Jurkat, Clone E6-1 (cell line): Measurements from ENCODE around the gene RAP1GAP2.

Experiments used
- DNase-seq: peaks from one replicate; pipeline ENCODE4 v3.0.0-alpha.2; 2011; ENCODE audit warnings: low read depth, low spot score
- H3K4me3 ChIP-seq: 2 replicates; pipeline ENCODE4 v1.5.1; 2011; ENCODE audit warnings: mild to moderate bottlenecking, low read length, control low read depth, moderate library complexity

RAP1GAP2 gene

DNA sequence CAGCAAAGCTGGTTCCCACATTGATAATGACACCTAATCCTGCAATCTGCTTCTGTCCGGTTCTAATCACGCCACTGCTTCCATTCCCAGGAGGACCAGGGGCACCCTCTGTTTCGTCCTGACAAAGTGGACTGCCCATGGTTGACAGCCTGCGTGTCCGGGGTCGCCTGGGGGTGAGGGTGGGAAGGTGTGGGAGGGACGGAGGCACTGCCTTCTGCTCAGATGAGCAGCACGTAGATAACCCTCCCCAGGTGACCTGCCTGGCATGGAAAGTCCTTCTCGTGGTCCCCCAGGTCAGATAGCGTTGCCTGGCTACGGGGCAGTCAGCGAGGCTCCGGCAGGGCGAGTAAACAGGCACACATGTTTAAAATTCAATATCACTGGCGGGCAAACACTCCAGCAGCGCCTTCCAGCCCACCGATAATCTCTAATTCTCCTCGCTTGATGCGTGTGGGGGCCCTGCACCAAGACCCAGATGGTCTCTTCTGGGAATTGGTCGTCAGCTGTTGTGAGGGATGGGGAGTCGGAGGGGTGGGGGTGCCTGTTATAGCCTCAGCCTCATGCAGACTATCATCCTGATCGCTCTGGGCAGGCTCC is 132.2 kb downstream of the RAP1GAP2 start:
- no peak for DNase-seq

DNA sequence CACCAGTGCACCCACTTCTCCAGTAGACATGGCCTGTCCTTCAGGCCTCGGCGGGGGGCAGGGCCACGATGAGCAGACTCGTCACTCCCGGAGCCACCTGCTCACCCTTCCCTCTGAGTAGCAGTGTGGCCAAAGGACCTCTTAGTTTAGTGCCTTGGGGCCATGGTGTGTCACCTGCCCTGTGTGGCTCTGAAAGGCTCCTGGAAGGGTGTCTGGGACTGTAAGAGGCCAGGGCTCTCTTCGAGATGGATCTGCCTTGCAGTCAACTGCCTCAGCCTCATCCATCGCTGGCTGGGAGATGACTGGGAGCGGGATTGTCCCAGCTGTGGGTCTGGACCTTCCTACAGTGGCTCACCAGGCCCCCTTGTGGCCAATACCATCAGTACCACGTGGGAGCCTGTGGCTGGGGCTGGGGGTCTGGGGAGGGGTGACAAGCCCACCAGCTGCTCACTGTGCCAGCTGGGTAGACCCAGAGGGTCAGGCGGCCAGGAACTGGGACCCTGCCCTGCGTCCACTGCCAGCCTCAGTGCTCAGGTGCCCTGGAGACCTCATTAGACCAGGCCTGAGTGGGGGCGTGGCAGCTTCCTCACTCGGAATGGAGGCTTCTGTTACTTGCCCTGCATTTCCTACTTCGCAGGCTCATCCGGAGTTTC is 133.8 kb downstream of the RAP1GAP2 start:
- H3K4me3 ChIP-seq: no peak overlapping the region
- DNase-seq: no peak

More for the DNA sequence above, 132.2 kb downstream of the RAP1GAP2 start:
- H3K4me3 ChIP-seq: no peak overlapping the region

DNA sequence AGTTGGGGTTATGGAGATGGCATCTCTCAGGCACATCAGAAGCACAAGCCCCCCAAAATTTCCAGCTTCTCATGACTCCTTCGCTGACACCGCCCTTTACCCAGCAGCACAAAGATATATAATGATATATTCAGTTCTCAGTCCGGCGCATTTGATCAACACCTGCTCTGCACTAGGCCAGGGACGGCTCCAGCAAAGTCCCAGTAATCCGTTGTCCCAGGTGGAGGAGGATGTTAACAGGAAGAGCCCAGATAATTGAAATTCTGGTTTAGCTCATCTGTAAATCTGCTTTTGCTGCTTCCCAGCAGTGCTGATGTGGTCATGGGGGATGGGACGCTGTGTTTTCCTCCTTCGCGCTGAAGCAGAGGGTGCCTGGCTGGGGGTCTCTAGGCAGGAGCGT is 135.6 kb downstream of the RAP1GAP2 start:
- DNase-seq: no peak
- no peak overlapping the region for H3K4me3 ChIP-seq

DNA sequence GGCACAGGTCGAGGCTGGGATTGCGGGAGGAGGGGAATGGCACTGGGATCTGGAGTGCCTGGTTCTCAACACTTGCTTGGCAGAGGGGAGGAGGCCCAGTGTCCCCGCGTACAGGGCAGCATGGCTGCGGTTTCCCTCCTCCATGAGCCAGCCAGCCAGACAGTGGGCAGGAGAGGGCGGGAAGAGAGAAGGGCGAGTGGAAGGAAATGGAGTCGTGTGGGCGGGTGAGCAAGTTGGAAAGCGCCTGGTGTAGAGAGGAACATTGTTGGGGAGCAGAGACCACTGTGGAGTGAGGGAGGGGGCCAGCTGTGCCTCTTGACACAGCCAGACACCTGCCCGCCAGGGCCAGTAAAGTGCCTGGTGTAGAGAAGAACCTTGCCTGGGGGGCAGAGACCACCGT is 136.7 kb downstream of the RAP1GAP2 start:
- no peak for DNase-seq
- no peak overlapping the region for H3K4me3 ChIP-seq

DNA sequence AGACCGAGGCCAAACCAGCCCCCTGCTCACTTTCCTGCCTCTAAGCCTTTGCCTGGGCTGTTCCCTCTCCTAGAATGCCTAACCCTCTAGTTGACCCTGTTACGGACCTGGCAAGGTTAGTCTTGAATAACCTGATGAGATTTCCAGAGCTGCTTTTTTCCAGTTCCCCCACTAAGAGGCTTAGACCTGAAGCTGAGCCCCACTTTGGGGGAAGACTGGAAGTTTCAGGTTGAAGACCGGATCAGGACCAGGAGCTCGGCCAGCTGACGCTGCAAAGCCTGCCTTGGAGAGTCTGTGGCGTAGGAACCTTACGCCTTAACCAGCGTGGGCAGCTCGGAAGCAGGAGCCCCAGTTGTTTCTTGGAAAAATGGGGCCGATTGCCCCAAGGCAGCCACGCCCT is 137.4 kb downstream of the RAP1GAP2 start:
- DNase-seq: no peak
- no peak overlapping the region for H3K4me3 ChIP-seq

DNA sequence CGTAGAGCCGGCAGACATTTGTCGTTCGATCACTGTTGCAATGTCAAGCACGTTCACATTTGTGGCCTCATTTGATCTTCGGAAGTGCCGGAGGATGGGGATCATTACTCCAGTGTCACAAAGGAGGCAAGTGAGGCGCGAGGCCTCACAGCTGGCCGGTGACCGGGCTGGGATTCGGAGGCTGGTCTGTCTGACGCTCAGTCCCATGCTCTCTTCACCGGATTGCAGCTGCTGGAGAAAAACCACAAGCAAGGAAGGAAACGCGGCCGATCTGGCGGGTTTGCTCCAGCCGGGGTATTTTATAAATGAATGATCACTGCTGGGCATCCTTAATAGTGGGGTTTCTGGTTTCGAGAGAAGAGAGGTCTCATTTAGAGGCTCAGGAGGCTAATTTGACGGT is 139.4 kb downstream of the RAP1GAP2 start:
- no peak for DNase-seq

DNA sequence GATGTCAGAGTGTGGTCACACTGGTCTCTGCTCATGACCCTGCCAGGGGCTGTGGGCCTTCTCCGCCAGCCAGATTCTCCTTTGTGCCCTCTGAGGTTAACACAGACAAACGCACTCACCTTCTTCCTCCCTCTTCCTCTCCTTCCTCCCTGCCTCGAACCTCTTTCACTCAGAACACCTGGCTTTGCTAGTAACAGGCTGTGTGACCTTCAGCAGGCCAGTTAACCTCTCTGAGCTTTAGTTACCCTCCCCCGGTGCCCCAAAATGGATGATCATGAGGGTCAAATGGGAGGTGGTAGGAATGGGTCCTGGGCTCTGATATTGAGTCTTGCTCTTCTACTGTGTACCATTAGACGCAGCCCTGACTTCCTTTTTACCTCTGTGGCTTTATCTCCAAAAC is 140.1 kb downstream of the RAP1GAP2 start:
- no peak overlapping the region for H3K4me3 ChIP-seq
- DNase-seq: no peak

More for the DNA sequence above, 139.4 kb downstream of the RAP1GAP2 start:
- no peak overlapping the region for H3K4me3 ChIP-seq

DNA sequence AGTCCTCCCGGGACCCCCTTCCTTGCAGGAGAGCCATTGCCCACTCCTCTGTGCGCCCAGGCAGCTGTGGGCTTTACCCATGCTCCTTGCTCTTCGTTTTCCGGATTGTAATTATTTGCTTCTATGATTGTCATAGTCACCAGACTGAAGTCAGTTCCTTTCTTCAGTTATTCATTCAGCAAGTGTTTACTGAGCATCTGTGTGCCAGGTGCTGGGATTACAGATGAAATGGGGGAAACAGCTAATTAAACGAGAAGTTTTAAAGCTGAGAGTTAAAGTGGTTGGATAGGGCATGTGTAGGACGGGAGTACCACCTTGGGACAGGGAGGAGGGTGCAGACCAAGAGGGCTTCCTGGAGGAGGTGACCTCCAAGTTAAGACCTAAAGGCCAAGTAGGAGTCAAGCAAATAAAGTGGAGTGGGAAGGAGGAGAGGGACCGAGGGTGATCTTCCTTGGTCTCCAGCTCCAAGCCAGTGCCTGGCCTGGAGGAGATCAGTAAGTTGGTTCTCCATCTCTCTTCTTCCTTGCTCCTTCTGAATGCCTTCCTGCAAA is 140.6 kb downstream of the RAP1GAP2 start:
- H3K4me3 ChIP-seq: no peak overlapping the region
- DNase-seq: no peak

DNA sequence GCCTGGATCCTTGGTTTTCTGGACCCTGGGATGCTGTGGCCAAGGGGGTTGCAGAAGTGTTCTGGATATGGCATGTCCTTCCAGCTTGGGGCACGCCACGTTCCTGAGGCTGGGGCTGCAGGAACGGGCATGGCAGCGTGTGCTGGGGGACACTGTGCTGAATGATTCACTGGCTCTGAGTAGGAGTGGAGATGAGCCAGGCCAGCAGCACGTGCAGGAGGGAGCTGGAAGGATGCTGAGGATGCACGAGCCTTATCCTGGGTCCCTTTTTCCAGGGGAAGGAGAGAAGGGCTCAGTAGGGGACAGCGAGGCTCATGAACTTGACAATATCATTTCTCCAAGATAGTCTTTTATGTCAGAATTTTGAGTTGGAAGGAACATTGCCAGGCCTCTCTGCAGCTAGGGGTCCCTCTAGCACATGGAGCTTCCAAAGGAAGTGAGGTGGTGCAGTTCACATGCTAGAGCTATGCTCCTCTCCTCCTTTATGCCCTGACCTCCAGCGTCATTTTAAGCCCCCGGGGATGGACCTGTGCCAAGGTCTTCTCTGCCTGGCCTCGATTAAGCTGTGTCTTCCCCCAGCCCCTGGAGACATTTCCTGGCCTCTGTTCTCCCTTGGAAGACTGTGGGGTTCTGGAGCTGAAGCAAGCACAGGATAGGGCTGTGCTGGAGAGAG is 141.2 kb downstream of the RAP1GAP2 start:
- DNase-seq: no peak
- no peak overlapping the region for H3K4me3 ChIP-seq

DNA sequence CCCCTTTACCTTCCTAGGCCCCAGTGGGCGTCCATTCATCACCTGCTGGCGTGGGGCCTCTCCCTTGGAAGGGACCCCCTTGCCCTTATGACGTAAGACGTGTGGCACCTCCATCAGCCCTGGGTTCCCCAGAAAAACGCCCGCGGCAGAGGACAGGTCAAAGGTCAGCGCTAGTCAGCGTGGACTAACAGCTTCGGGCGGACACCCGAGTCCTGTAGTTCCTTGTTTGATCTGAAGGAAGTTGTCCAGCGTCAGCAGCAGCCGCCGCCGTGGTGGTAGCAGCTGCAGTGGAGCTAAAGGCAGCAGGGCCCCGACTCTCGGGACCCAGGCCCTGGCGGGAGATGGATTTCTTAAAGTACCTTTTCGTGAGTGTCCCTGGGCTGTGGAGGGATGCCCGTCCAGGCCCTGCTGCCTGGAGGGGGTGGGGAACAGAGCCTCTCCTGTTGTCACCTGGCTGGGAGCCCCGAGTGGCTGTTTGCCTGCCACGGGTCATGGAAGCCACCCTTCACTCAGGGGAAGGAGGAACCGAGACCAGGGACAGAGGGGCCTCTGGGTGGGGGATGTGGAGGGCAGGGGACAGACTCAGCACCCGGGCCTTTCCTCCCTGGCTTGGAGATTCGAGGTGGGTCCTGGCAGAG is 143.6 kb downstream of the RAP1GAP2 start:
- no peak for DNase-seq
- no peak overlapping the region for H3K4me3 ChIP-seq

DNA sequence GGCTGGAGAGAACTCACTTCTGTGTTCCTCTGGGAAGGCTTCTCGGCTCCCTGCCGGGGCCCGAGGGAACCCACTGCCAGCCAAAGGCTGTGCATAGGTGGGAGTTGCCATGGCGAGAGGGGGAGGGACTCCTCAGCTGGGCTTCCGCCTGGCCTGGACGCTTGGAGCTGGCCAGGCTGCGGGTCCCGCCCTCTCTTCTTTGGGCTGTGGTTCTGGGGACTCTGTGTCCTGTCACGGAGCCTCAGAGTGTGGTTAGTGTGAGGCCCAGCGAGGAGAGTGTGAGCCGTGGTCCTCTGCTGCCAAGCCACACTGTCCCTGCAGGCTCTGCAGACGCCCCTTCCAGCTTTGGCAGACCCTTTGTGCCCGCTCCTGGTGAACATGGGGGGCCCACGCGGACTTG is 144.1 kb downstream of the RAP1GAP2 start:
- no peak overlapping the region for H3K4me3 ChIP-seq
- DNase-seq: no peak

DNA sequence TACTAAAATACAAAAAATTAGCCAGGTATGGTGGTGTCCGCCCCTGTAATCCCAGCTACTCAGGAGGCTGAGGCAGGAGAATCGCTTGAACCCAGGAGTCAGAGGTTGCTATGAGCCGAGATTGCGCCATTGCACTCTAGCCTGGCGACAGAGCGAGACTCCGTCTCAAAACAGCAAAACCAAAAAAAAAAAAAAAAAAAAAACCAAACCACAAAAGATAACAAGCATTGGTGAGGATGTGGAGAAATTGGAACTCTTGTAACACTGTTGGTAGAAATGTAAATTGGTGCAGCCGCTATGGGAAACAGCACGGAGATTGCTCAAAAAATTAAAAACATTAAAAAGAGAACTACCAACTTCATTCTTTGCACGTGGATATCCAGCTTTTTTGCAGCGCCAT is 147.7 kb downstream of the RAP1GAP2 start:
- peak; percentile 73 for DNase-seq
- no peak overlapping the region for H3K4me3 ChIP-seq

DNA sequence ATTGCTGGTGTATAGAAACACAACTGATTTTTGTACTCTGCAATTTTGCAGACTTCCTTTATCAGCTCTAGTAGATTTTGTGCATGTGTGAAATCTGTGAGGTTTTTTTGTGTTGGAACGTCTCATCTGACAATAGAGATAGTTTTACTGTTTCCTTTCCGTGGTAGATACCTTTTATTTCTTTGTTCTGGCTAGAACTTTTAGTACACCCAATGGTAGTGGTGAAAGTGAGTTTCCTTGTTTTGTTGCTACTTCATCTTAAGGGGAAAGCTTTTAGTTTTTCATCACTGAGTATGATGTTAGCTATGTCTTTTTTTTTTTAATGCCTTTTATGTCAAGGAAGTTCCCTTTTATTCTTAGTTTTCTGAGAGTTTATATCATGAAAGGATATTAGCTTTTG is 149.1 kb downstream of the RAP1GAP2 start:
- no peak overlapping the region for H3K4me3 ChIP-seq
- peak; percentile 54 for DNase-seq

DNA sequence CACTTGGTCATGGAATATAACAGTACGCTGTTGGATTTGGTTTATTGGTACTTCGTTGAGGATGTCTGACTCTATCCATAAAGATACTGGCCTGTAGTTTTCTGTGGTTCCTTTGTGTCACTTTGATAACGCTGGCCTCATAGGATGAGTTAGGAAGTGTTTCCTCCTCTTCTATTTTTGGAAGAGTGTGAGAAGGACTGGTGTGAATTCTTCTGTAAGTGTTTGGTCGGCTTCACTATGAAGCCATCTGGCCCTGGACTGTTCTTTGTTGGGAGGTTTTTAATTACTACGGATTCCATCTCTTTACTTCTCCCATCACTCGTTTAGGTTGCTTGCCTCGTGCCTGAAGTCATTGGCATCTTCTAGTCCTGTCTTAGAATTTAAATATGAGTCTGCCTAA is 149.9 kb downstream of the RAP1GAP2 start:
- H3K4me3 ChIP-seq: no peak overlapping the region
- no peak for DNase-seq

DNA sequence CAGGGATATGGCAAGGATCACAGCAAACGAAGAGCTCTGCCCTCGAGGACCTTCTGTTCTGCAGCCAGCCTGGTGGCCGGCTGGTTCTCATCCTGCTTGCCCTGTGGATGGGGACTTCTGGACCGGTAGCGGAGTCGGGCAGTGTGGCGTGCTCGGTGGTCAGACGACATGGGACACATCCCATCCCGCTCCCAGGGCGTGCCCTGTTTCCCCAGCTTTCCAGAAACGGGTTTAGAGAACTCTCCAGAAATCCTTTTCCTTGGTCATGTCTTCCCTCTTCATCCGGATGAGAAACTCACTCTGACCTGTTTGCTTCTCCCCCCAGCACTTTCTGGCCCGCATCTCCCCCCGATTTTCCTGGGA is 151.3 kb downstream of the RAP1GAP2 start:
- H3K4me3 ChIP-seq: no peak overlapping the region
- DNase-seq: no peak

DNA sequence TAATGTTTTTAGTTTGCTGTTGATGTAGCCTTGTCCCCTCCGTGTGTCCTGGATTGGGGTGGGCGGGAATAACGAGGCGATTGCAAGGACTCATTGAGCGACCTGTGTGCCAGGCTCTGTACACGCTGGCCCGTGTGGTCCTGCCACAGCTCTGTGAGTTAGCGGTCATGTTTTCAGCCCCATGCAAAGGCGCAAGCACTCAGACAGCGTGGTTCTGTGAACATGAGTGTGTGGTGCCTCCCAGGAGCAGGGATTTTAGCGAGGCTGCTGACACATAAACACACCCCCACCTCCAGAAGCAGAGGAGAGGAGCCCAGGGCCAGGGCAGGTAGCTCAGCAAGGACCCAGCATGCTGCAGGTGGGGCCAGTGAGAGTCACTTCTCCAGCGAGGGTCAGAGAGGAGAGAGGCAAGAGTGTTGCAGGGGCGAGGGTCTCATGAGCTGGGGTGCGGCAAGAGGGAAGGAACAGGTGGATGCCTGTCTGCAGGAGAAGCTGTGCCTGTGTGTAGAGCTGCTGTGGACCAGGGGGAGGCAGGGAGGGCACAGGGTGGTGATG is 151.8 kb downstream of the RAP1GAP2 start:
- no peak for DNase-seq
- no peak overlapping the region for H3K4me3 ChIP-seq

DNA sequence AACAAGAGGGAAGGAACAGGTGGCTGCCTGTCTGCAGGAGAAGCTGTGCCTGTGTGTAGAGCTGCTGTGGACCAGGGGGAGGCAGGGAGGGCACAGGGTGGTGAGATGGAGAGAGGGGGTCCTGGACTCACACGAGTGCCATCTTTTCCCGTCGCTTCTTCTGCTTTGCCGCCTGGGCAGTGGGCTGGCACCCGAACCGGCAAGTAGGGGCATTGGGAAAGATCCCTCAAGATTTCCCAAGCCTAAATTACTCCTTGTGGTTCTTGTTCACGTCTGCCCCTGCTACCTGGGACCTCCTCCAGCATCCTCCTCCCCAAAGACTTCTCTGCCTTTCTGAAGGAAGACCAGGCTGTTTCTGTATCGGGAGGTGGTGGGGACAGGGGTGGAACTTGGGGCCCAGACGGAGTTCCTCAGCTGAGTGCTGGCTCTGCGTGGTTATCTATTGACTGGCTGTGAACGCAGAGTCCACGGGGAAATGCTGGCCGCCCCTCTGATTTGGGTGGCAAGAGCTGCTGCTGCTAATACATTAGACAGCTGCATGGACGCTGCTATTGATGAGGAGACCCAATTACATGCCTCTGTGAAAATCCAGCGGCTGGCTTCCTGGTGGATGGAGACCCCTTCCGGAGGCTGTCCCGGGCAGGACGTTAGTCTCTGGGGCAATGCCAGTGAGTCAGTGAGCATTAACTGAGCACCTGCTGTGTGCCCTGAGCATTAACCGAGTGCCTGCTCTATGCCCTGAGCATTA is 152.7 kb downstream of the RAP1GAP2 start:
- H3K4me3 ChIP-seq: no peak overlapping the region
- no peak for DNase-seq

DNA sequence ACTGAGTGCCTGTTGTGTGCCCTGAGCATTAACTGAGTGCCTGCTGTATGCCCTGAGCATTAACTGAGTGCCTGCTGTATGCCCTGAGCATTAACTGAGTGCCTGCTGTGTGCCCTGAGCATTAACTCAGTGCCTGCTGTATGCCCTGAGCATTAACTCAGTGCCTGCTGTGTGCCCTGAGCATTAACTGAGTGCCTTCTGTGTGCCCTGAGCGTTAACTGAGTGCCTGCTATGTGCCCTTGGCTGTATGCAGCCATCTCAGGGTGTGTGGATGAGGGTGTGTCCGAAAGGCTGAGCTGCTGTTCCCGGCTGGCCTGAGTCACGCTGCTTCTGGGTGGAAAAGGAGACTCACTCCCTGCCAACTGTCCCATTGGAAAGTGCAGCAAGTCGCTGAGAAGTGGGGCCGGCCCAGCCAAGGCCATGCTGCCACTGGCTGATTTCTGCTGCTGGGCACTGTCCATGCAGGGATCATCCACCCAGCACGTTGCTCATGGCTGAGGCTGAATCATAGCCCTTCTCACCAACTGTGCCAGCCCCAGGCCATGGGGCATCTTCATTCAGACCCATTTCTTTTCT is 153.3 kb downstream of the RAP1GAP2 start:
- DNase-seq: no peak

DNA sequence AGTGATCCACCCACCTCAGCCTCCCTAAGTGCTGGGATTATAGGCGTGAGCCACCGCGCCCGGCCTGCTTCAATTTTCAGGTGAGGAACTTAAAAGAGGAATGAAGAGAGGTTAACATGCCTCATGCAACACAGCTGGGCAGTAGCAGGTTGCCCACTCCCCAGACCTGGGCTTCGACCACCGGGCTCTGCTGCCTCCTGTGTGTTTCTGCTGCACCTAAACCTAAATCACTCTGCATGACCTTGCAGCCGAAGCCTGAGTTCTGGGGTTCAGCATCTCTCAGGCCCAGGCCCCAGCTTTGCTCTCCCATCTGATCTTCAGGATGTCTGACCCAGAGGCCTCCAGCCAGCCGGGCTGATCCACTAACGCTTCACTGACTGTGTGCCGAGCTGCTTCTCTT is 154.6 kb downstream of the RAP1GAP2 start:
- no peak overlapping the region for H3K4me3 ChIP-seq
- no peak for DNase-seq

More for the DNA sequence above, 153.3 kb downstream of the RAP1GAP2 start:
- H3K4me3 ChIP-seq: no peak overlapping the region
